Peyer's patch (tissue), 4 donors: ENCODE results near the gene CTSL.

ENCODE experiments used
- CTCF ChIP-seq, 6 experiments: fragments of 450-650 bp in 4 of 6; fragments of 200-600 bp in 2 of 6; sonication (generic) in 1 of 6; IDR thresholded peaks; one replicate each; pipeline ENCODE4 v1.5.1; 2017 to 2019; ENCODE audit warnings: antibody characterized with exemption in 6 of 6, mild to moderate bottlenecking in 3 of 6, moderate library complexity in 1 of 6
- POLR2A ChIP-seq, 2 donors: fragments of 450-650 bp; IDR thresholded peaks; one replicate each; pipeline ENCODE4 v1.5.1; 2017; ENCODE audit warnings: antibody characterized with exemption in 2 of 2, mild to moderate bottlenecking in 2 of 2, moderate library complexity in 2 of 2

GRCh38 chr9:87708986-87709728 lies 16.8 kb upstream of the CTSL start:
- TF ChIP-seq CTCF (IDR thresholded peaks at IDR 0.05) (no peak), POLR2A (IDR thresholded peaks at IDR 0.05) (no peak)
